Central memory CD8-positive, alpha-beta T cell (primary cell): ENCODE measurements around the gene KIAA0040.

ENCODE experiments used
- ATAC-seq: fragments of 150-1000 bp; cut with Tn5 transposase; replicated peaks from 2 replicates; pipeline ENCODE4 v1.10.0; 2022; ENCODE audit warnings: mild to moderate bottlenecking, moderate FRiP score, moderate number of reproducible peaks; ENCODE audit not compliant: poor library complexity, severe bottlenecking; ENCODE audit errors: extremely low read depth
- DNase-seq, 2 donors: peaks; one replicate each; pipeline ENCODE4 v3.0.0; 2021; ENCODE audit warnings: low spot score in 2 of 2
- H3K27ac Mint-ChIP-seq: one replicate; pipeline ENCODE4 v1.8.0; 2022; ENCODE audit warnings: low read depth, mild to moderate bottlenecking, moderate library complexity, mixed read lengths
- H3K27me3 Mint-ChIP-seq: one replicate; pipeline ENCODE4 v1.8.0; 2022; ENCODE audit warnings: mixed read lengths
- H3K36me3 Mint-ChIP-seq: one replicate; pipeline ENCODE4 v1.8.0; 2022; ENCODE audit warnings: mild to moderate bottlenecking, moderate library complexity, mixed read lengths; ENCODE audit not compliant: insufficient read depth
- H3K4me1 Mint-ChIP-seq: one replicate; pipeline ENCODE4 v1.8.0; 2022; ENCODE audit warnings: mixed read lengths
- H3K4me3 Mint-ChIP-seq: one replicate; pipeline ENCODE4 v1.8.0; 2022; ENCODE audit warnings: mild to moderate bottlenecking, moderate library complexity, mixed read lengths
- H3K9me3 Mint-ChIP-seq: one replicate; pipeline ENCODE4 v1.8.0; 2022; ENCODE audit warnings: mixed read lengths

The KIAA0040 gene

DNA sequence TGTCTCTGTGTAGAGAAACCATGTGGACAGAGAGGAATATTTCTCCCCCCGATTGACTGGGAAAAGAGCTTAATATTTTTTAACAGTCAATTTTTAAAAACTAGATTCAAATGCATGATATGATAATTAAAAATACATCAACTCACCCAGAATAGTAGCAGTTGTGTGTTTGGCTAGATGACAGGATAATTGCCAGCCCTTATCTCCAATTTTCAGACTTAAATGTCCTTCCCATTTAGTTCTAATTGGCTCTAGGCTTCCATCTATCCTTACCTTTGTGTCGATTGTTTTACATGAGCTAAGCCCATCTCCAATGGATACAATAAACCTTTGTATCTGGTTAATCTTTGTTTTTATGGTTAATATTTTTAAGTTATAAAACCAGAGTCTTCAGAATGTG is 23.9 kb upstream of the KIAA0040 start:
- no peak overlapping the region for H3K27ac Mint-ChIP-seq
- H3K27me3 Mint-ChIP-seq: no peaks in the 10 kb centered on the region
- H3K4me3 Mint-ChIP-seq: no peak overlapping the region
- DNase-seq: no peak
- no peaks in the 10 kb centered on the region for H3K9me3 Mint-ChIP-seq
- ATAC-seq: no peak
- no peaks in the 10 kb centered on the region for H3K36me3 Mint-ChIP-seq
- H3K4me1 Mint-ChIP-seq: peaks cover 31% of the 10 kb centered on the region

DNA sequence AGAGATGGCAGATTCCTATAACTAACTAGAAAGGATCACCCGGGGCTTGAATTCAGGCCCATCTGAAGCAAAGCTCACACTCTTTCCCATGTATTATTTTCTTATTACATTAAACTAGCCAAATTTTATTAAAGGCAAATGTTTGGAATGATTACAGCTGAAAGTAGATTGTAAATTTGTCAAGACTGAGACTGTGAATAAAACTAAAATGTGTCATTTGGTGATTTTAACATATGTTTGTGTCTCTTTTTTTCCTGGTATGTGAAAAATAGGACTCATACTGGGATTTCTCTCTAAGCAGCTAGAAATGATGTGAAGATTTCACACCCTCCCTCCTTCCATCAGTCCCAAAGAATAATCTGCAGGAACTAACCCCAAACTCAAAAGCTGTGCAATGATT is 19.1 kb upstream of the KIAA0040 start:
- Mint-ChIP-seq H3K9me3 (no peaks in the 10 kb centered on the region), H3K4me3 (no peak overlapping the region), H3K4me1 (peaks cover 65% of the 10 kb centered on the region), H3K27me3 (no peaks in the 10 kb centered on the region), H3K36me3 (peaks cover 6% of the 10 kb centered on the region), H3K27ac (peak overlapping the region; percentile 81)
- no peak for ATAC-seq
- no peak for DNase-seq

DNA sequence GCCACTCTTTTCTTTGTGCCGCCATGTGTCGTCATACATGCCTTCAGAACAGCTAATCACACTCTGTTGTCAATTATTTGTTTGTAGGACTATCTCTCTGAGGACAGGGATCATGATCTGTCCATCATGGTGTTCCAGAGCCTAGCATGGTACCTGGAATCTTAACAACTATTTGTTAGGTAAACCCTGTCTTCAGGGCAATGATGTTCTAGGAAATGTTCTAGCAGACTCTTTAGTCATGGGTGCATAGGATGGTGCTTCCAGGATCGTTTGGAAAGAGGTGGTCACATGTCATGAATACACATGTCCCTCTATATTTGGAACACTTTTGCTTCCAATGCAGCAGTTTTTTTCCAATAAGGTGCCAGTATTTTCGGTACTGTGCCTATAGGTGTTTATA is 18.2 kb upstream of the KIAA0040 start:
- H3K27ac Mint-ChIP-seq: no peak overlapping the region
- H3K36me3 Mint-ChIP-seq: peaks cover 6% of the 10 kb centered on the region
- H3K4me3 Mint-ChIP-seq: no peak overlapping the region
- DNase-seq (no peak), ATAC-seq (no peak)
- no peaks in the 10 kb centered on the region for H3K27me3 Mint-ChIP-seq
- no peaks in the 10 kb centered on the region for H3K9me3 Mint-ChIP-seq
- H3K4me1 Mint-ChIP-seq: peaks cover 68% of the 10 kb centered on the region

DNA sequence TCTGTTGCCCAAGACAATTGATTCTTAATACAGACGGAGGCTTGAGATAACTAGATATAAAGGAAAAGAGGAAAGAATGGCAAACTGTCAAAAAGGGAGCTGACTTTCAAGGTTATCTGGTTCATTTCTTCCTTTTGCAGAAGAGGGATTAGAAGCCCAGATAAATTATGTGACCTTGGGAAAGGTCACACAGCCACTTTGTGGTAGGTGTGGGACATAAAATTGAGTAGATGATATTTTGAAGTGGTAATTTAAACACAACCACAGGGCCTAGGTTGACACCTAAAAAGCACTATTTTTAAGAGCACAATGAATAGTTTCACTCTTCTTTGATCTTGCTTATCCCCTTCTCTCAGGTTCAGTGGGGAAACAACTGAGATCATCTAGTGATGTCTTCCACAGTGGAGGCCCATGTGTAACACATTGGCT is 16.9 kb upstream of the KIAA0040 start:
- Mint-ChIP-seq H3K4me3 (peak overlapping the region; percentile 76), H3K9me3 (no peaks in the 10 kb centered on the region), H3K27me3 (no peaks in the 10 kb centered on the region), H3K27ac (peak overlapping the region; percentile 86), H3K36me3 (peaks cover 6% of the 10 kb centered on the region), H3K4me1 (peaks cover 73% of the 10 kb centered on the region)
- DNase-seq: peak in 1 of 2 donors; percentile 20
- peak; percentile 83 for ATAC-seq

DNA sequence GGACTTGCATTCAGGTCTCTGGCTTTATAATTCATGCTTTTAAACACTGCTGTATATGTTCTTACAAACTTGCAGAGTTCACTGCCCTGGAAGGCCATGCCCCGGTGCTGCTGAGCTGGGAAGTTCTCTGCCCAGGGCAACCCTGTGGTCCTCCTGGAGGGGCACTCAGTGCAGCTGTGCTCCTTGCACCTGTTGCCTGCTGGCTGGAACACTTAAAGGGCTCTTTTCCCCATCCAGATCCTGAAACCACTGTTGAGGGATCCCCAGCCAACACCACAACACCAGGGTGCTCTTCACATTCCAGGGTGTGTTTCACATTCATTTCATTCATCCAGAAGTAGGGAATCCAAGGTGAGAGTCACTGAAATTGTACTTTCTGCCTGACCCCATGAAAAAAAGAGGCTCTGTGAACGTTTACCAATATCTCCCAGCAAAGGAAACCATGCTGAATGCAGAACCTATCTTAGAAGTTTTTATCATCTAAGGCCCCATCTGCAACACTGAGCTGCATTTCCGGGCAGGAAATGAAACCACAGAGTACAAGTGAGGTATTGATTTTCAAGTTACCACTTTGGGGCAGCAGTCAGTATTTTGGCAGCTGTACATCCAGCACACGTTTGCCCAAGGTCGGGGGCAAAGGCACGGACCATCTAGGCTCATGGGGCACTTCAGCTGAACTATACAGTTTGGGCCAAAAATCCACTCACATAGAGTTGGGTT is 16.4 kb upstream of the KIAA0040 start:
- peak; percentile 28 to 49 for DNase-seq
- Mint-ChIP-seq H3K36me3 (peaks cover 6% of the 10 kb centered on the region), H3K27me3 (no peaks in the 10 kb centered on the region), H3K4me3 (peak overlapping the region; percentile 76), H3K27ac (peak overlapping the region; percentile 86), H3K4me1 (peaks cover 79% of the 10 kb centered on the region), H3K9me3 (no peaks in the 10 kb centered on the region)
- peak; percentile 93 for ATAC-seq

DNA sequence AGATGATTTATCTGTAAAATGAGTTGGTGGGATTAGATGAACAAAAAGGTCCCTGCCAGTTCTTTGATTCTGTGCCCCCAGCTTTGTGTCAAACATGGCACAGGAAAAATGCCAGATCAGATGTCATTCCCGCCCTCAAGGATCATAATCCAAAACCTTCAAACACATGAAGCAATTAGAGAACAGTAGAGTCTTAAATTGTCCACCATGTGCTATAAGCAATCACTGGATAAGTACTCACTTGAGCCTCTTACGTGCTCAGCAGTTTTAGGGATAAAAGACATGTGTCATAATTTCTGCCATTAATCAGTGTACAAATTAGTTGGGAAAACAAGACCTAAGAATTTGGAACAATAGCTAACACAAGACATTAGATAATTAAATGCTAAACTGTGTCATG is 15.4 kb upstream of the KIAA0040 start:
- peaks cover 69% of the 10 kb centered on the region for H3K4me1 Mint-ChIP-seq
- no peak for DNase-seq
- H3K27me3 Mint-ChIP-seq: no peaks in the 10 kb centered on the region
- H3K9me3 Mint-ChIP-seq: no peaks in the 10 kb centered on the region
- no peak overlapping the region for H3K4me3 Mint-ChIP-seq
- peaks cover 6% of the 10 kb centered on the region for H3K36me3 Mint-ChIP-seq
- no peak for ATAC-seq
- H3K27ac Mint-ChIP-seq: no peak overlapping the region

DNA sequence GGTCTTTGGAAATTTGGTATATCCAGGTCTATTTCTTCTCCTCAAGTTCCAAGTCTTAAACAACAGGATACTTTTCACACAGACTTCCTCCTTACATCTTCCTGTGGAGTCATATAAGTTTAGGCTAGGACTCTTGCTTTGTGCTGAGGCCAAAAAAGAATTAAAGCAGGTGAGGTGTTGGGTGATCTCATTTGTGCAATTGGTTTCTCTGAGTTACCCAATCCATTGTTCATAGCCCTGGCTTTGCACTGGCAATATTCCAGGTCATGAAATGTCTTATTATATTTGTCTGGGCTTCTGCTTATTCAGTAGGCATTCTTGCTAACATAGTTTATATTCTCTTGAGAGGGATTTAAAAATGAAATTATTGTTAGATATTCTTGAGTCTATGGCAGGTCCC is 14.1 kb upstream of the KIAA0040 start:
- no peak for ATAC-seq

DNA sequence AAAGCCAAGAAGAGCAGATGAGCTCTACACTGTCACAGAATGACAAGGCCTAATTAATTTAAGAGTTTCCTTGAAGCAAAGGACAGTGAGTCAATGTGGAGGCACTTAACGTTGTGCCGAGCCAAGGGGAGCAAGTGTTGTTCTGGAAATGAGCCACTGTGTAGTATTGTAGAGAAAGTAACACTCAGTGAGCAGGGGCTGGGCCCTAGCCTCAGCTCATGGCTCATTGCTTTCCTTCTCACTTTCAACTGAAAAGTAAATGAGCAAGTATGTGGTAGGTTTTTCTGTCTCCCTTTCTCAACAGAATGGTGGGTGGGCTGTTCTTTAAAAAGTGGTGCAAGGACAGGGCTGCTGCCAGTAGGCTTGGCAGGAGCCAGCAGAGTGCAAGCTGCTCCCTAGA is 11.8 kb upstream of the KIAA0040 start:
- Mint-ChIP-seq H3K27me3 (no peaks in the 10 kb centered on the region), H3K9me3 (no peaks in the 10 kb centered on the region), H3K4me3 (no peak overlapping the region), H3K4me1 (peaks cover 33% of the 10 kb centered on the region), H3K36me3 (peaks cover 4% of the 10 kb centered on the region), H3K27ac (peak overlapping the region; percentile 54)
- DNase-seq (no peak), ATAC-seq (no peak)

More for the DNA sequence above, 14.1 kb upstream of the KIAA0040 start:
- peaks cover 6% of the 10 kb centered on the region for H3K36me3 Mint-ChIP-seq
- no peaks in the 10 kb centered on the region for H3K9me3 Mint-ChIP-seq
- H3K27me3 Mint-ChIP-seq: no peaks in the 10 kb centered on the region
- peaks cover 56% of the 10 kb centered on the region for H3K4me1 Mint-ChIP-seq
- no peak overlapping the region for H3K27ac Mint-ChIP-seq
- DNase-seq: no peak
- H3K4me3 Mint-ChIP-seq: no peak overlapping the region

DNA sequence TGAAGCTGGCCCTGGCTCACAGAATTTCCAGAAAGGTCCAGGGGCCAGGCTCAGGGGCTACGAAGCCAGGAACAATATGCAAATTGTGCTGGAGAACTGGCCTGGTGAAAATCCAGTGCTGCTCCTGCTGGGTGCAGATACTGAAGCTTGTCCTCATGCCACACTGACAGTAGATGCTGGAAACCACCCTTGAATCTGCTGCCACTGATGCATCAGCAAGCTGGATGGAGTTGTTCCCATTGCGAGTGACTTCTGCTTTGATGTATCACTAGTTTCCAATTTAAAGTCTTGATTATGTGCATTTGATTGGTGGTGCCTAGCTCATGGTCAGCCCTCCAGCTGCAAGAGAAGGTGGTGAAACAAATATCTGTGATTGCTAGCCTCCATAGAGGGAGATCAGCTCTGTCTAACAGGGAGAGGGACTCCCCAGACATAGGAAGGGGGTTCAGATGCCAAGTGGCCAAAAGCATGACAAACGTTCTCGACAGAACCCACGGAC is 11.0 kb upstream of the KIAA0040 start:
- H3K4me1 Mint-ChIP-seq: peaks cover 26% of the 10 kb centered on the region
- H3K9me3 Mint-ChIP-seq: no peaks in the 10 kb centered on the region
- ATAC-seq: no peak
- H3K4me3 Mint-ChIP-seq: no peak overlapping the region
- DNase-seq: no peak
- no peaks in the 10 kb centered on the region for H3K27me3 Mint-ChIP-seq
- no peaks in the 10 kb centered on the region for H3K36me3 Mint-ChIP-seq
- H3K27ac Mint-ChIP-seq: no peak overlapping the region

DNA sequence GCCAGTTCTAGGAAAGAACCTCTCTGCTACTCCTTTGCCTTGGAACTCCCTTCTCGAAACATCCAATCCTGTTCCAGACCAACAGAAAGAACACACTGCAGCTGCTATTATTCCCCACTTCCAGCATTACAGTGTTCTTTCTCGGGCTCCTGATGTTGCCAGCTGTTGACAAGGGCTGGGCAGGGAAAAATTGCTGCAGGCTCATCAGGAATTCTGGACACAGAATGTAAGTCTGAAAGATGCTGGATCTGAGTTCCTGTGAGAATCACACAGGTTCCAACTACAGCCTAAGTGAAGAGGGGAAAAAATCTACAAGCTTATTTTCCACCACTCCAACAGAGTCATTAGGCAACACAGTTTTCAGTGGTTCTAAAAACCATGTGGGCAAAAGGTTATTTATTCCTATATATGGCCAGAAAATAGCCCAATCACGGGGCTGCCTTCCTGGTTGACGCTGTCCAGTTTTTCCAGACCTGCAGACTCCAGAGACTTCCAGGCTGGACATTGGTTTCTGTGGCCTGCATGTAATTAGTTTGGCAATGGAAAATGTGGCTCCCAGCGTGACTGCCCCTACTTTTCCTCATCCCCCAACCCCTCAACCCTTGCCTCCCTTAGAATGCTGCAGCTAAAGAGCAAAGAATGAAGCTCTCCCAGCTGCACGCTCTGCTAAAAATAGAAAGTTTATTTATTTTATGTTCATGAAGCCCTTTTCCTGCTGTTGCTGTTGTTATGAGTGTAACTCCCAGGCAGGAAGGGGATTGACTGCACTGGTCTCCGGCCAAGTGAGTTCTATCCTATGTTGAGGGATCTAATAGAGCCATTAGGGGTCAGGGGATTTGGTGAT is 8.3 kb upstream of the KIAA0040 start:
- Mint-ChIP-seq H3K36me3 (no peaks in the 10 kb centered on the region), H3K9me3 (no peaks in the 10 kb centered on the region), H3K4me3 (no peak overlapping the region), H3K4me1 (peaks cover 16% of the 10 kb centered on the region), H3K27me3 (no peaks in the 10 kb centered on the region), H3K27ac (no peak overlapping the region)
- DNase-seq (no peak), ATAC-seq (no peak)

DNA sequence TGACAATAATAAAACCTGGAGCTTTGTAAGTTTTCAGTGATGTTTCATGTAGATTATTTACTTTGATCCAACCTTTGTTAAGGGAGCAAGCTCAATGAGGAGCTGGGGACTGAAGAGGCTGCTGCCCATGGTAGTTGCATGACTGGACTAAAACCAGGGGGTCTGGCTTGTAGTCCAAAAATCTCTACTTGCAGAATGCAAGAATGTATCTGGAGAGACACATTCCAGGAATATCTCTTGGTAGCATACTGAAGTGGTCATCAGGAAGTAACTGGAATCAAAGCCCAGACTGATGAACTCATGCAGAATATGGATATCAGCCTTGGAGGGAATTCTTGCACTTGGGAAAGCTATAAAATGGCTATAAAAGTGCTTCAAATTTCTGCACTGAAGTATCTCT is 5.8 kb upstream of the KIAA0040 start:
- ATAC-seq: no peak
- Mint-ChIP-seq H3K4me3 (no peak overlapping the region), H3K36me3 (no peaks in the 10 kb centered on the region)

DNA sequence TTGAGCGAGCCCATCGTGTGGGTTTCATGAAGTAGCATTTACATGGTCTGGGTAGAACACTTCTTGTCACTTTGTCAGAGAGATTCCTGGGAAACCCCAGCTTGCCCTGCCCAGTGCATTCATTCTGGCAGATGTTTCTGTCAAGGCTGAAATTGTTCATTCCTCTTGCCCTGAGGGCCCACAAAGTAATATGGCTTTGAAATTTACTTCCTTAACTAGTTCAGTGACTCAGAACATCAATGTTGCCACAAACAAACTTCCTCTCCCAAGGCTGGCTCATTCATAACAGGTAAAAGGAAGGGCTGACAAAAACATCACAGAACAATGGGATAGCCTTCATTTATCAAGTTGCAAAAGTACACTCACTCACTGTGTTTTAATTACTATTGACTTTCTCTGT is 5.0 kb upstream of the KIAA0040 start:
- Mint-ChIP-seq H3K27ac (no peak overlapping the region), H3K4me3 (no peak overlapping the region), H3K27me3 (no peaks in the 10 kb centered on the region)

More for the DNA sequence above, 5.8 kb upstream of the KIAA0040 start:
- no peak overlapping the region for H3K27ac Mint-ChIP-seq
- no peak for DNase-seq
- peaks cover 7% of the 10 kb centered on the region for H3K4me1 Mint-ChIP-seq
- no peaks in the 10 kb centered on the region for H3K27me3 Mint-ChIP-seq
- no peaks in the 10 kb centered on the region for H3K9me3 Mint-ChIP-seq

DNA sequence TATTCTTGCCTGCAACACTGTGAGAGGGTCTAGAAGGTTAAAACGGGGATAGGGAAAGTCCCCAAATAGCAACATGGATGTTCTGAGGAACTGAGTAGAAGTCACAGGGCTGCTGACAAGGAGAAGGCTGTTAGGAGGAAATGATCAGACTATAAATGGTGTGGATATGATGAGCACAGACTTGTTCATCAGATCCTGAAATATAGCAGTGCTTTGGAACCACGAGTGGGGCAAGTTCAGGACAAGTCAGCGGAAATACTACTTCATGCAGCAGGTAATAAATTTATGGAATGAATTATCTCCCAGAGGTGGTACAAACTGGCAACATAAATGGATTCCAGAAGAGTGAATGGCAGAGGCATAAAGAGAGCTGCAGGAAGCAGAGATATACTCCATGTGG is 3.2 kb upstream of the KIAA0040 start:
- Mint-ChIP-seq H3K27me3 (no peaks in the 10 kb centered on the region), H3K9me3 (no peaks in the 10 kb centered on the region), H3K36me3 (peaks cover 1% of the 10 kb centered on the region), H3K27ac (no peak overlapping the region), H3K4me3 (no peak overlapping the region), H3K4me1 (peaks cover 23% of the 10 kb centered on the region)
- DNase-seq (no peak), ATAC-seq (no peak)

More for the DNA sequence above, 5.0 kb upstream of the KIAA0040 start:
- DNase-seq: no peak
- no peaks in the 10 kb centered on the region for H3K36me3 Mint-ChIP-seq
- H3K4me1 Mint-ChIP-seq: peaks cover 13% of the 10 kb centered on the region
- H3K9me3 Mint-ChIP-seq: no peaks in the 10 kb centered on the region
- no peak for ATAC-seq
